Ascending aorta (tissue), 2 donors: ENCODE results near the gene TMEM236. TPM values are rescaled to one million over a fixed set of nuclear protein-coding genes. Genes with fewer than 3 reads are reported as not detected.

Experiments
- DNase-seq, 2 donors: peaks; one replicate each; pipeline ENCODE4 v3.0.0-alpha.2; 2019; ENCODE audit warnings: low spot score in 2 of 2
- H3K27ac ChIP-seq, 2 donors: fragments of 200-600 bp; sonication (generic); one replicate each; pipeline ENCODE4 v1.5.1; 2016 to 2017; ENCODE audit warnings: mild to moderate bottlenecking in 1 of 2
- H3K27me3 ChIP-seq: fragments of 200-600 bp; sonication (generic); one replicate; pipeline ENCODE4 v1.5.1; 2017
- H3K36me3 ChIP-seq, 2 donors: fragments of 200-600 bp; sonication (generic); one replicate each; pipeline ENCODE4 v1.5.1; 2016
- H3K4me1 ChIP-seq, 2 donors: fragments of 200-600 bp; sonication (generic); one replicate each; pipeline ENCODE4 v1.5.1; 2016 to 2017; ENCODE audit warnings: mild to moderate bottlenecking in 1 of 2
- H3K4me3 ChIP-seq, 2 donors: fragments of 200-600 bp; sonication (generic); one replicate each; pipeline ENCODE4 v1.5.1; 2016 to 2017; ENCODE audit warnings: mild to moderate bottlenecking in 1 of 2
- H3K9me3 ChIP-seq, 2 donors: fragments of 200-600 bp; sonication (generic); one replicate each; pipeline ENCODE4 v1.5.1; 2016
- CTCF ChIP-seq, 3 experiments: fragments of 200-600 bp in 2 of 3; fragments of 450-650 bp in 1 of 3; sonication (generic) in 2 of 3; IDR thresholded peaks; one replicate each; pipeline ENCODE4 v1.5.1; 2016 to 2019; ENCODE audit warnings: antibody characterized with exemption in 3 of 3, mild to moderate bottlenecking in 1 of 3, moderate library complexity in 1 of 3
- intact Hi-C: fragments of 100-400 bp; cut with DNase I; formaldehyde crosslinking; loops from one replicate; pipeline ENCODE4 v1.15.1; 2023
- total RNA-seq: library from RNA; depleted of rRNA; stranded (reverse); fragments of >200 nt; gene quantifications from one replicate; pipeline ENCODE4 v1.1.0, GENCODE V29; 2016

Gene TMEM236
- total RNA-seq, 1 donor from 2014 or later, result not detected

- Histone ChIP-seq H3K4me3 (no peak overlapping the region), H3K9me3 (no peaks in the 10 kb centered on the region), H3K27ac (no peak overlapping the region), H3K27me3 (no peaks in the 10 kb centered on the region), H3K4me1 (no peaks in the 10 kb centered on the region), H3K36me3 (no peaks in the 10 kb centered on the region)
- TF ChIP-seq CTCF (IDR thresholded peaks at IDR 0.05), result no peak
- DNase-seq, result no peak
- intact Hi-C loops, result no loop called here
Observed at GRCh38 chr10:17758200-17758599, 6.2 kb downstream of the TMEM236 start.

DNA sequence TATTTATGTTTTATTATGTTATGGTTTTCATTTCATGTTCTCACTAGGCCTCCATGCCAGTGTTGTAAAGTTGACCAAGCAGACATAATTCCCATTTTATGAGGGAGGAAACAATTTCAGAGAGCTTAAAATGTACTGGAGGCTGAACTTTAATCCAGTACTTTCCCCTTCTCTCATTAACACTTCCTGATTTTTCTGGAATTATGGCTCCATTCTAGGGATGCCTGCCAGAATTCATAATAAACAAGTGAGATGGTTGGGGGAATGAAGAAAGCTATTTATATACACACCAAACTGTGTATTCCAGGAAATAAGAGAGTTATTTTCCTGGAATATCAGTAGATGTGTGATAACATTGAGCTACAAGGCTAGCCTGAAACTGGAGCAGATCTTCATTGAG, 6.9 kb downstream of the TMEM236 start:
- intact Hi-C loops, result no loop called here

GRCh38 chr10:17764142-17764541, 12.1 kb downstream of the TMEM236 start:
- no peak for DNase-seq
- H3K27ac ChIP-seq, result no peak overlapping the region
- H3K36me3 ChIP-seq, result no peaks in the 10 kb centered on the region
- intact Hi-C loops, result no loop called here
- H3K9me3 ChIP-seq, result no peaks in the 10 kb centered on the region
- no peak for TF ChIP-seq CTCF (IDR thresholded peaks at IDR 0.05)
- no peaks in the 10 kb centered on the region for H3K27me3 ChIP-seq
- H3K4me1 ChIP-seq, result no peaks in the 10 kb centered on the region
- H3K4me3 ChIP-seq, result no peak overlapping the region

More for the DNA sequence above, 6.9 kb downstream of the TMEM236 start:
- Histone ChIP-seq H3K9me3 (no peaks in the 10 kb centered on the region), H3K27ac (no peak overlapping the region), H3K36me3 (no peaks in the 10 kb centered on the region), H3K27me3 (no peaks in the 10 kb centered on the region), H3K4me3 (no peak overlapping the region), H3K4me1 (no peaks in the 10 kb centered on the region)
- no peak for DNase-seq
- no peak for TF ChIP-seq CTCF (IDR thresholded peaks at IDR 0.05)

- intact Hi-C loops, result no loop called here
- Histone ChIP-seq H3K9me3 (no peaks in the 10 kb centered on the region), H3K27me3 (no peaks in the 10 kb centered on the region), H3K4me3 (no peak overlapping the region), H3K36me3 (no peaks in the 10 kb centered on the region), H3K27ac (no peak overlapping the region), H3K4me1 (no peaks in the 10 kb centered on the region)
- TF ChIP-seq CTCF (IDR thresholded peaks at IDR 0.05), result no peak
- DNase-seq, result no peak
Observed at GRCh38 chr10:17765602-17766001, 13.6 kb downstream of the TMEM236 start.

DNA sequence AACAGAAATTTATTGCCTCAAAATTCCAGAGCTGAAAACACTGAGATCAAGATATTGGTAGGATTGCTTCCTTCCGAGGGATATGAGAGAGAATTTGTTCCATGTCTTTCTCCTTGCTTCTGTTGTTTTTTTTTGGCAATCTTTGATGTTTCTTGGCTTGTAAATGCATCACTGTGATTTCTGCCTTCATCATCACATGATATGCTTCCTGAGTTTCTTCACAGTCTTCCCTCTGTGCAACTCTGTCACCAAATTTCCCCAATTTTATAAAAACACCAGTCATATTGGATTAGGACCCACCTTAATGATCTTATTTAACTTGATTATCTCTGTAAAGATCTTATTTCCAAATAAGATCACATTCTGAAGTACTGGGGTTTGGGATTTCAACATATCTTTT, 14.7 kb downstream of the TMEM236 start:
- H3K9me3 ChIP-seq, result no peaks in the 10 kb centered on the region
- no peak overlapping the region for H3K4me3 ChIP-seq
- H3K27me3 ChIP-seq, result no peaks in the 10 kb centered on the region
- no peaks in the 10 kb centered on the region for H3K36me3 ChIP-seq
- no peaks in the 10 kb centered on the region for H3K4me1 ChIP-seq
- no peak overlapping the region for H3K27ac ChIP-seq
- intact Hi-C loops, result no loop called here
- TF ChIP-seq CTCF (IDR thresholded peaks at IDR 0.05), result no peak
- DNase-seq, result no peak

DNA sequence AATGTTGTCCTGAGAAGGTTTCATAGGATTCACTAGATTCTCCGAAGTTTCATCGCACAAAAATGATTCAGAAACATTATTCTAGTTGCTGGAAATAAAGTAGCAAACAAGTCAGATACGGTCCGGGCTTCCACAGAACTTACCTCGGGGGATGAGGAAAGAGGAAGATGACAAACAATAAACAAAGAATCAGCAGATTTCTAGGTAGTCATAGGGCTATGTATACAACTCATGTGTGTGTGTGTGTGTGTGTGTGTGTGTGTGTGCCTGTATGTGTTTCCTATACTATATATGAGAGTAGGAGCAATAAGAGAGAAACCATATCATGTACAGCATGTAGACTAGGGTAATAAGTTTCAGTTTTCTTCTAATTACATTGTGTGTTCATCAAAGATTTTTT, 16.5 kb downstream of the TMEM236 start:
- H3K9me3 ChIP-seq, result no peaks in the 10 kb centered on the region
- intact Hi-C loops, result no loop called here
- H3K4me3 ChIP-seq, result no peak overlapping the region
- no peaks in the 10 kb centered on the region for H3K36me3 ChIP-seq
- H3K27ac ChIP-seq, result no peak overlapping the region
- no peak for TF ChIP-seq CTCF (IDR thresholded peaks at IDR 0.05)
- DNase-seq, result no peak
- no peaks in the 10 kb centered on the region for H3K27me3 ChIP-seq
- no peaks in the 10 kb centered on the region for H3K4me1 ChIP-seq
